OCI-LY3 (cell line): ENCODE measurements around the gene ZNF385D.

ENCODE experiments used
- EZH2phosphoT487 ChIP-seq: fragments of 200-600 bp; shearing (Covaris generic); IDR thresholded peaks from 2 replicates; pipeline ENCODE4 v1.6.1; 2018; ENCODE audit warnings: antibody characterized with exemption, mixed run types, low read depth
- TF ChIP-seq, protein P1 (sequence below): fragments of 200-600, 300-600 bp; sonication (generic); IDR thresholded peaks from 2 replicates; pipeline ENCODE4 v1.5.1; 2014; ENCODE audit warnings: antibody characterized with exemption, low read length, low read depth

DNA sequence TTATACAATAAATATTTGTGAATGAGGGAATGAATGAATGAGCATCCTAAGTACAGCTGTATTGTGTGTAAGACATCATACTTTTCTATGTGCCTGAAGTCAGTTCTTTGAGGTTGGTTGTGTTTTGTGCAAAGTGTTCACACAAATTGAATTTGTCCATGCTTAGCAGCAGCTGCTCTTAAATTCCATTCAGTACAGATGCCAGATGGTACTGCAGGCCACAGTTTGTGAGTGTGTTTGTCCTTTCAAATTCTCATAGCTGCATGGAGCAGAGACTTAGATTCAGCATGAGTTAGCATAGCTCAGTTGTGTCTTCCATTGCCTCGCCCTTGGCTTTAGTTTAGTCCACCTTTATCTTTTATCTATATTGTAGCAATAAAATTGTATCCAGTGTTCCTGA lies 3.8 kb upstream of the ZNF385D start:
- TF ChIP-seq, protein P1, sequence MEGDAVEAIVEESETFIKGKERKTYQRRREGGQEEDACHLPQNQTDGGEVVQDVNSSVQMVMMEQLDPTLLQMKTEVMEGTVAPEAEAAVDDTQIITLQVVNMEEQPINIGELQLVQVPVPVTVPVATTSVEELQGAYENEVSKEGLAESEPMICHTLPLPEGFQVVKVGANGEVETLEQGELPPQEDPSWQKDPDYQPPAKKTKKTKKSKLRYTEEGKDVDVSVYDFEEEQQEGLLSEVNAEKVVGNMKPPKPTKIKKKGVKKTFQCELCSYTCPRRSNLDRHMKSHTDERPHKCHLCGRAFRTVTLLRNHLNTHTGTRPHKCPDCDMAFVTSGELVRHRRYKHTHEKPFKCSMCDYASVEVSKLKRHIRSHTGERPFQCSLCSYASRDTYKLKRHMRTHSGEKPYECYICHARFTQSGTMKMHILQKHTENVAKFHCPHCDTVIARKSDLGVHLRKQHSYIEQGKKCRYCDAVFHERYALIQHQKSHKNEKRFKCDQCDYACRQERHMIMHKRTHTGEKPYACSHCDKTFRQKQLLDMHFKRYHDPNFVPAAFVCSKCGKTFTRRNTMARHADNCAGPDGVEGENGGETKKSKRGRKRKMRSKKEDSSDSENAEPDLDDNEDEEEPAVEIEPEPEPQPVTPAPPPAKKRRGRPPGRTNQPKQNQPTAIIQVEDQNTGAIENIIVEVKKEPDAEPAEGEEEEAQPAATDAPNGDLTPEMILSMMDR: no peak
- no peak for TF ChIP-seq EZH2phosphoT487
